AG04450 (cell line): ENCODE data around the gene BMP10. TPM values are rescaled to one million over a fixed set of nuclear protein-coding genes. Genes with fewer than 3 reads are reported as not detected.

Experiments used
- CTCF ChIA-PET: fragments of 300-600, 350-600 bp; formaldehyde crosslinking; extraction: SDS; loops from one replicate; lab custom pipeline; 2022; ENCODE audit warnings: antibody characterized with exemption, inconsistent platforms; lab: Charles Lee
- POLR2A ChIA-PET: fragments of 350-600 bp; formaldehyde crosslinking; extraction: SDS; loops from one replicate; lab custom pipeline; 2021; ENCODE audit warnings: antibody characterized with exemption, inconsistent platforms; lab: Yijun Ruan, JAX
- DNase-seq: peaks from one replicate; pipeline ENCODE4 v3.0.0-alpha.2; 2011; ENCODE audit warnings: low read depth, low spot score
- H3K27ac ChIP-seq: one replicate; pipeline ENCODE4 v1.5.1; 2012; ENCODE audit warnings: low read depth, low read length, control low read depth
- H3K27me3 ChIP-seq: one replicate; pipeline ENCODE4 v1.6.0; 2012; ENCODE audit warnings: low read length; ENCODE audit not compliant: control insufficient read depth, insufficient read depth
- H3K4me3 ChIP-seq: 2 replicates; pipeline ENCODE4 v1.5.1; 2011; ENCODE audit warnings: mild to moderate bottlenecking, low read depth, low read length, control low read depth
- H3K9me3 ChIP-seq: 2 replicates; pipeline ENCODE4 v1.5.1; 2012; ENCODE audit warnings: low read length; ENCODE audit not compliant: control insufficient read depth, insufficient read depth
- polyA plus RNA-seq: library from polyadenylated mRNA; depleted of rRNA; stranded (reverse); fragments of >200 nt; gene quantifications from 2 replicates; pipeline ENCODE4 v1.2.3, GENCODE V29; 2011
- TF ChIP-seq, protein P1 (sequence below): IDR thresholded peaks from 2 replicates; pipeline ENCODE4 v1.5.1; 2011; ENCODE audit warnings: low read depth, low read length, control low read depth, inconsistent platforms

The BMP10 gene
- polyA plus RNA-seq, 1 experiment, result not detected

DNA sequence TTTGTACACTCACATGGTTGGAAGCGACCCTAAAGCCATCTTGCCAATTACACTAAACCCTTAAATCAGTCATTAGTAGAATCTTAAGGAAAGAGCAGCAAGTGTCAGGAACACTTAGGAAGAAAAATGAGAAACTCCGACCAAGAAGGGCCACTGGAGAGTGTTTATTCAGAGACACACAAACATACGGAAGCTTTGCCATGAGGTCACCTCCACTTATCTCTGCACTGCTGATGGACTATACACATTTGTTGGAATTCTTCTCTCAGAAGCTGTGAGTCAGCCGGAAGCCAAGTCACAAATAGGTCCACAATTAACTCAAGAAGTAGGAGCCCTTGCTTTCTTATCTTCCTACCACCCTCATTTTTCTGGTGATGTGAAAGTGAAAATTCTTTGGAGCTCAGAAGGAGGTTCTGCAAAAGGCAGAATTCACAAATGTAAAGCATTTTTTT, 21.6 kb downstream of the BMP10 start:
- CTCF ChIA-PET, result interaction anchor here (1.6 to 2.3 kb wide), 3 partner anchors 11 to 141 kb away, joined by 3 to 7 read pairs (median 7); no protein-coding TSS in a partner anchor
- TF ChIP-seq, protein P1, sequence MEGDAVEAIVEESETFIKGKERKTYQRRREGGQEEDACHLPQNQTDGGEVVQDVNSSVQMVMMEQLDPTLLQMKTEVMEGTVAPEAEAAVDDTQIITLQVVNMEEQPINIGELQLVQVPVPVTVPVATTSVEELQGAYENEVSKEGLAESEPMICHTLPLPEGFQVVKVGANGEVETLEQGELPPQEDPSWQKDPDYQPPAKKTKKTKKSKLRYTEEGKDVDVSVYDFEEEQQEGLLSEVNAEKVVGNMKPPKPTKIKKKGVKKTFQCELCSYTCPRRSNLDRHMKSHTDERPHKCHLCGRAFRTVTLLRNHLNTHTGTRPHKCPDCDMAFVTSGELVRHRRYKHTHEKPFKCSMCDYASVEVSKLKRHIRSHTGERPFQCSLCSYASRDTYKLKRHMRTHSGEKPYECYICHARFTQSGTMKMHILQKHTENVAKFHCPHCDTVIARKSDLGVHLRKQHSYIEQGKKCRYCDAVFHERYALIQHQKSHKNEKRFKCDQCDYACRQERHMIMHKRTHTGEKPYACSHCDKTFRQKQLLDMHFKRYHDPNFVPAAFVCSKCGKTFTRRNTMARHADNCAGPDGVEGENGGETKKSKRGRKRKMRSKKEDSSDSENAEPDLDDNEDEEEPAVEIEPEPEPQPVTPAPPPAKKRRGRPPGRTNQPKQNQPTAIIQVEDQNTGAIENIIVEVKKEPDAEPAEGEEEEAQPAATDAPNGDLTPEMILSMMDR, result no peak
- H3K27me3 ChIP-seq, result no peaks in the 10 kb centered on the region
- POLR2A ChIA-PET, result no interaction called here
- H3K27ac ChIP-seq, result no peak overlapping the region
- no peaks in the 10 kb centered on the region for H3K9me3 ChIP-seq
- no peak overlapping the region for H3K4me3 ChIP-seq
- no peak for DNase-seq

- ChIA-PET POLR2A (interaction anchor here (0.6 kb wide), 1 partner anchor 26 kb away, joined by 8 read pairs; no protein-coding TSS in a partner anchor), CTCF (interaction anchor here (1.7 to 2.3 kb wide), 3 partner anchors 9 to 96 kb away, joined by 4 to 7 read pairs (median 7); no protein-coding TSS in a partner anchor)
- no peak for DNase-seq
- Histone ChIP-seq H3K9me3 (no peaks in the 10 kb centered on the region), H3K4me3 (no peak overlapping the region), H3K27me3 (peaks cover 2% of the 10 kb centered on the region), H3K27ac (no peak overlapping the region)
- TF ChIP-seq, protein P1, result no peak
Observed at GRCh38 chr2:68847751-68848150, 23.4 kb downstream of the BMP10 start.

DNA sequence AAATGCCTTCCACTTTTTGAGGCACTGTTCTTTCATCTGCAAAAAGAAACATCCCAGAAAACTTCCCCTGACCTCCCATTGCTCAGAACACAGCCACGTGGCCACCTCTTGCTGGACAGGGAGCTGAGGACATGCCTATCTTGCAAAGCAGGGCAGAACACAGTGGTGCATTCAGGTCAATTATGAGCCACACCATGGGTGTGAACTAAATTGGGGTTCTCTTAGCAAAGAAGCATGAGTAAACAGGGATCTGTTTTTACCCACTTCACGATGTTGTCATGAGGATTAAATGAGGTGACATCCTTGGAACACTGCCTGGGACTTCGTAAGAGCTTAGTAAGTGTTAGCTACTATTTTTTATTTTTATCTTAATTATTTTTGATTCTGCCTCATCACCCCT, 25.1 kb downstream of the BMP10 start:
- no peak for DNase-seq
- ChIA-PET CTCF (interaction anchor here (0.6 to 2.9 kb wide), 2 partner anchors 94 to 252 kb away, joined by 3 to 14 read pairs; no protein-coding TSS in a partner anchor), POLR2A (no interaction called here)
- no peaks in the 10 kb centered on the region for H3K9me3 ChIP-seq
- TF ChIP-seq, protein P1, result no peak
- peaks cover 4% of the 10 kb centered on the region for H3K27me3 ChIP-seq
- H3K4me3 ChIP-seq, result no peak overlapping the region
- H3K27ac ChIP-seq, result no peak overlapping the region

- no peak for DNase-seq
- peaks cover 4% of the 10 kb centered on the region for H3K27me3 ChIP-seq
- POLR2A ChIA-PET, result no interaction called here
- no peaks in the 10 kb centered on the region for H3K9me3 ChIP-seq
- H3K27ac ChIP-seq, result no peak overlapping the region
- TF ChIP-seq, protein P1, result no peak
- H3K4me3 ChIP-seq, result no peak overlapping the region
- CTCF ChIA-PET, result interaction anchor here (2.9 kb wide), 1 partner anchor 93 kb away, joined by 14 read pairs; no protein-coding TSS in a partner anchor
Observed at GRCh38 chr2:68845043-68845442, 26.2 kb downstream of the BMP10 start.

DNA sequence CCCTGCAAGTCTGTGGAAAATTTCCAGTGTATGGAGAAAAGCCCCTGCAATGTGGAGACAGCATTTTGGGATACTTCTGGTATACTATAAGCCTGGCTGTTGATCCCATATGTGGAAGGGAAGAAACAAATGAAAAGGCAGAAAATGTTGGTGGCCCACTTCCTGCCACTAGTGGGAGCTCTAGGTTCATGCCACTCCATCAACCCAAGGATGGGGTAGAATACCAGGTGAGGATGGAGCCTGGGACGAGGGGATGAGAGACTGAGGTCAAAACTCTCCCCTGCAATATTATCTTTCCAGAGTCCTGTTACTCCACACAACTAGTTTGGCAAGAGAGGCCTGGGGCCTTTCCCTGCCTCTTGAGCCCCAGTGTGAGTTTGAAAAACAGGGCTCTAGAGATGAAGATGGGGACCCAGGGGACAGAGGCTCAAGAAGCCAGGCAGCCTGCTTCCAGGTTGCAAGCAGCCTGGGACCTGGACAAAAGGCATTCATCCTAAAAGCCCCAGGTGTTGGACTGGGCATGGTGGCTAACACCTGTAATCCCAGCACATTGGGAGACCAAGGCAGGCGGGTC, 31.9 kb downstream of the BMP10 start:
- H3K27ac ChIP-seq, result no peak overlapping the region
- DNase-seq, result no peak
- ChIA-PET CTCF (interaction anchor here (0.6 to 4.1 kb wide), 11 partner anchors 9 to 130 kb away, joined by 3 to 39 read pairs (median 4); no protein-coding TSS in a partner anchor), POLR2A (no interaction called here)
- TF ChIP-seq, protein P1, result peak; percentile 64
- peaks cover 4% of the 10 kb centered on the region for H3K27me3 ChIP-seq
- 0 out of 2 replicates have a peak, but pooled peaks cover 3% of the 10 kb centered on the region for H3K9me3 ChIP-seq
- no peak overlapping the region for H3K4me3 ChIP-seq
